ENCODE measurements around the gene LUZP2. TPM values are rescaled to one million over a fixed set of nuclear protein-coding genes. Genes with fewer than 3 reads are reported as not detected.

The LUZP2 gene
- total RNA-seq, 1 donor from 2014 or later = 0.49 TPM

GRCh38 chr11:24697522-24698111 is 200.8 kb downstream of the LUZP2 start:
- intact Hi-C loops (cut with DNase I) = no loop called here
- no peak for DNase-seq (ENCODE audit: extremely low spot score in 2 of 2)
- Histone ChIP-seq H3K4me3 (no peak overlapping the region), H3K36me3 (no peaks in the 10 kb centered on the region), H3K27ac (no peak overlapping the region), H3K4me1 (no peaks in the 10 kb centered on the region), H3K9me3 (no peaks in the 10 kb centered on the region), H3K27me3 (no peaks in the 10 kb centered on the region)
- TF ChIP-seq POLR2A (IDR thresholded peaks at IDR 0.05) (no peak), POLR2AphosphoS5 (IDR thresholded peaks at IDR 0.05; ENCODE audit: insufficient read depth in 1 of 2, low read depth in 1 of 2) (no peak)
- TF ChIP-seq, protein P1, sequence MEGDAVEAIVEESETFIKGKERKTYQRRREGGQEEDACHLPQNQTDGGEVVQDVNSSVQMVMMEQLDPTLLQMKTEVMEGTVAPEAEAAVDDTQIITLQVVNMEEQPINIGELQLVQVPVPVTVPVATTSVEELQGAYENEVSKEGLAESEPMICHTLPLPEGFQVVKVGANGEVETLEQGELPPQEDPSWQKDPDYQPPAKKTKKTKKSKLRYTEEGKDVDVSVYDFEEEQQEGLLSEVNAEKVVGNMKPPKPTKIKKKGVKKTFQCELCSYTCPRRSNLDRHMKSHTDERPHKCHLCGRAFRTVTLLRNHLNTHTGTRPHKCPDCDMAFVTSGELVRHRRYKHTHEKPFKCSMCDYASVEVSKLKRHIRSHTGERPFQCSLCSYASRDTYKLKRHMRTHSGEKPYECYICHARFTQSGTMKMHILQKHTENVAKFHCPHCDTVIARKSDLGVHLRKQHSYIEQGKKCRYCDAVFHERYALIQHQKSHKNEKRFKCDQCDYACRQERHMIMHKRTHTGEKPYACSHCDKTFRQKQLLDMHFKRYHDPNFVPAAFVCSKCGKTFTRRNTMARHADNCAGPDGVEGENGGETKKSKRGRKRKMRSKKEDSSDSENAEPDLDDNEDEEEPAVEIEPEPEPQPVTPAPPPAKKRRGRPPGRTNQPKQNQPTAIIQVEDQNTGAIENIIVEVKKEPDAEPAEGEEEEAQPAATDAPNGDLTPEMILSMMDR (IDR thresholded peaks at IDR 0.05) = no peak

DNA sequence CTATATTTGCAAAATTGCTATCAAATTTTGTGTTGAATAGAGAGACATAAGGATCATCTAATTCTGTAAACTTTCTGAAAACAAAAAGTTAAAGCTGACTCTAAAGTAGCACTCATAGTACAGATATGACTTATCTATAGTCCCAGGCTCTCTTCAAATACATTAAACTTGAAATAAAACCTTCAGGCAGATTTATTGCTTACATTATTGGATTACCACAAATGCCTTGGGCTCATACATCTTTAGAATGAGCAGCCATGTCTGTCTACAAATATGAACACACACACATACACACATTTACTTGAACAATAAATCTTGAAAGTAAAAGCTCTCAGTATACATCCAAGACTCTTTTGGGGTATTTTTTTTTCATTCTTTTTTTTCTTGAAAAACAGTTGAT is 207.9 kb downstream of the LUZP2 start:
- H3K27ac ChIP-seq = no peak overlapping the region
- H3K4me3 ChIP-seq = no peak overlapping the region
- H3K9me3 ChIP-seq = no peaks in the 10 kb centered on the region
- no peak for DNase-seq (ENCODE audit: extremely low spot score in 2 of 2)
- TF ChIP-seq, protein P1 (IDR thresholded peaks at IDR 0.05) = no peak
- TF ChIP-seq POLR2AphosphoS5 (IDR thresholded peaks at IDR 0.05; ENCODE audit: insufficient read depth in 1 of 2, low read depth in 1 of 2) = no peak
- TF ChIP-seq POLR2A (IDR thresholded peaks at IDR 0.05) = no peak
- no peaks in the 10 kb centered on the region for H3K4me1 ChIP-seq
- intact Hi-C loops (cut with DNase I) = no loop called here
- no peaks in the 10 kb centered on the region for H3K36me3 ChIP-seq
- no peaks in the 10 kb centered on the region for H3K27me3 ChIP-seq

DNA sequence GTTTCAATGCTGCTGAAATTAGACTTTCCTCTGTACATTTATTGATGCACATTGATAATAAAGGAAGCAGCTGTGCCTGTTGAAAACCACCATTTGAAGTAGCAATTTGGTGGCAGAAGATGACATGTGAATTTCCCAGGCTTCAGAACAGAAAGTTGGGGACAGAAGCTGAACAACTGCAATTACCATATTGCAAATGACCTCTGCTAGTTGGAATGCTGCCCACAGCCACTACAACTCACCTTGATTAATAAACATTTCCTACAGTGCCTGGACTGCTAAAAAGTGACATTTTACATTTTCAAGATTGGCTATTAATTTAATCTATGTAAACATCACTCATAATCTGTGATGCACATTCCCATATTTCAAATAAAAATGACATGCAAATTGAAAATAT is 208.6 kb downstream of the LUZP2 start:
- H3K27ac ChIP-seq = no peak overlapping the region
- H3K27me3 ChIP-seq = no peaks in the 10 kb centered on the region
- no peaks in the 10 kb centered on the region for H3K4me1 ChIP-seq
- intact Hi-C loops (cut with DNase I) = no loop called here
- no peak for DNase-seq (ENCODE audit: extremely low spot score in 2 of 2)
- no peaks in the 10 kb centered on the region for H3K9me3 ChIP-seq
- TF ChIP-seq POLR2AphosphoS5 (IDR thresholded peaks at IDR 0.05; ENCODE audit: insufficient read depth in 1 of 2, low read depth in 1 of 2) = no peak
- H3K36me3 ChIP-seq = no peaks in the 10 kb centered on the region
- H3K4me3 ChIP-seq = no peak overlapping the region

GRCh38 chr11:24708616-24709015 is 211.8 kb downstream of the LUZP2 start:
- no peak overlapping the region for H3K4me3 ChIP-seq
- no peaks in the 10 kb centered on the region for H3K36me3 ChIP-seq
- DNase-seq (ENCODE audit: extremely low spot score in 2 of 2) = no peak
- no peak for TF ChIP-seq POLR2A (IDR thresholded peaks at IDR 0.05)
- TF ChIP-seq, protein P1 (IDR thresholded peaks at IDR 0.05) = no peak
- no peak for TF ChIP-seq POLR2AphosphoS5 (IDR thresholded peaks at IDR 0.05; ENCODE audit: insufficient read depth in 1 of 2, low read depth in 1 of 2)
- no peaks in the 10 kb centered on the region for H3K27me3 ChIP-seq
- H3K27ac ChIP-seq = no peak overlapping the region
- H3K4me1 ChIP-seq = no peaks in the 10 kb centered on the region
- intact Hi-C loops (cut with DNase I) = no loop called here
- no peaks in the 10 kb centered on the region for H3K9me3 ChIP-seq

DNA sequence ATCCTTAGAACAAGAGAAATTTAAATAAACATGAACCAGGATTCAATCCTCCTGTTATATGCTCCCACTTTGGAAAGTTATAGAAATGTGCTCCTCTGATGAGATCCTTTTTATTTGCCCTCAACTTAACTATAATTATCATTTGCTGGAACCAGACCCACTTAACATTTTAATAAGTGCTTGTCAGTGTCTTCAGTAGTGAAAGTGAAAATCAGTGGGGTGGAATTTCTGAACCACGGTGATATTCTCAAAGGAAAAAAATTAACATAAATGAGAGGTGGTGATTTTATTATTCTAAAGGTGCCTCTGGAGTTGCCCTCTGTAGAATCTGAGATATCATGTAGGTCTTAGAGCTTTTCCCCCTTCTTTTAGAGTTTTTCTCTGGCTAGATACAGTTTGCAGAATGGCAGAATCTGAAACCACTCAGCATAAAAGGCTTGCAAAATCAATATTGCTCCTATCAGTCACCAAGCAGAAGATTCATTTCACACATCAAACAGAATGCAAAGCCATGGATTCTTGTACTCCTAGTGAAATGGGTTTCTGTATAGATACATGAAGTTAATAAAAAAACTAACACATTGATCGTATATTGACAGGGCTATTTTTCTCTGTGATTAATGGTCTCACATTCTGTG is 213.2 kb downstream of the LUZP2 start:
- Histone ChIP-seq H3K4me1 (no peaks in the 10 kb centered on the region), H3K36me3 (no peaks in the 10 kb centered on the region), H3K4me3 (no peak overlapping the region), H3K27ac (no peak overlapping the region), H3K9me3 (no peaks in the 10 kb centered on the region), H3K27me3 (no peaks in the 10 kb centered on the region)
- no peak for DNase-seq (ENCODE audit: extremely low spot score in 2 of 2)
- no peak for TF ChIP-seq POLR2A (IDR thresholded peaks at IDR 0.05)
- TF ChIP-seq POLR2AphosphoS5 (IDR thresholded peaks at IDR 0.05; ENCODE audit: insufficient read depth in 1 of 2, low read depth in 1 of 2) = no peak
- TF ChIP-seq, protein P1 (IDR thresholded peaks at IDR 0.05) = no peak
- intact Hi-C loops (cut with DNase I) = no loop called here
